Measurements from ENCODE around the gene MAP1LC3B2.

The MAP1LC3B2 gene

GRCh38 chr12:116535241-116535640, 23.9 kb upstream of the MAP1LC3B2 start:
- DNase-seq (ENCODE audit: insufficient read length, low spot score) (no peak), FAIRE-seq (no peak)
- no peak for TF ChIP-seq POLR2AphosphoS5 (IDR thresholded peaks at IDR 0.05; ENCODE audit: low read depth, low read length)

GRCh38 chr12:116537101-116537904, 21.9 kb upstream of the MAP1LC3B2 start:
- no peak for DNase-seq (ENCODE audit: insufficient read length, low spot score)
- no peak for FAIRE-seq
- TF ChIP-seq SPI1 (IDR thresholded peaks at IDR 0.05; ENCODE audit: low read depth, low read length) (peak; percentile 91), TAF1 (IDR thresholded peaks at IDR 0.05; ENCODE audit: low read depth, low read length) (no peak; the same call in 1 of the 2 replicates), POU2F2 (IDR thresholded peaks at IDR 0.05; ENCODE audit: low read depth, low read length) (peak; percentile 9)

DNA sequence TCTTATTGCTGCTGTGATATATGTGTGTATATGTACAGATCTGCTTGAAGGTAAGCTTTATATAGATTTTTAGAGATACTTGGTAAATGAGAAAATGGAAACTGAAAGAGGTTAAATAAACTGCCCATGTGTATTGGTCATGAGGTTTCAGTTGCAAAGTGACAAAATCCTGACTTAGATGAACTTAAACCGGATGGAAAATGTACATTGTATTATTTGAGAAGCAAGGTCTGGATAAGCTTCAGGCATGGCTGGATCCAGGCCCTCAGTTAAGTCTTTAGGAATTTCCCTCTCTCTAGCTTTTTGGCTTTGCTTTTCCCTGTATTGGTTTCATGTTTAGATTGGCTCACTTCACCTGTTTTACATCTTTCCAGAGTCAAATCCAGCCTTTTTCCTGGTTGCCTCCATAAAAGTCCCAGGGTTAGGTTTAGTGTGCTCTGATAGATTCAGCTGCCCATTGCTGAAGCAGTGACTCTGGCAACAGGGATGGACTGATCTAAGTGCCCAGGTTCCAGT, 21.0 kb upstream of the MAP1LC3B2 start:
- TF ChIP-seq SPI1 (IDR thresholded peaks at IDR 0.05; ENCODE audit: low read depth, low read length) = no peak
- TF ChIP-seq POLR2A (IDR thresholded peaks at IDR 0.05; ENCODE audit: low read depth, low read length) = no peak
- peak; percentile 88 for TF ChIP-seq PAX5 (IDR thresholded peaks at IDR 0.05; ENCODE audit: insufficient read depth, low read length, severe bottlenecking)
- TF ChIP-seq POLR2AphosphoS5 (IDR thresholded peaks at IDR 0.05; ENCODE audit: low read depth, low read length) = no peak
- TF ChIP-seq POU2F2 (IDR thresholded peaks at IDR 0.05; ENCODE audit: low read depth, low read length) = no peak

DNA sequence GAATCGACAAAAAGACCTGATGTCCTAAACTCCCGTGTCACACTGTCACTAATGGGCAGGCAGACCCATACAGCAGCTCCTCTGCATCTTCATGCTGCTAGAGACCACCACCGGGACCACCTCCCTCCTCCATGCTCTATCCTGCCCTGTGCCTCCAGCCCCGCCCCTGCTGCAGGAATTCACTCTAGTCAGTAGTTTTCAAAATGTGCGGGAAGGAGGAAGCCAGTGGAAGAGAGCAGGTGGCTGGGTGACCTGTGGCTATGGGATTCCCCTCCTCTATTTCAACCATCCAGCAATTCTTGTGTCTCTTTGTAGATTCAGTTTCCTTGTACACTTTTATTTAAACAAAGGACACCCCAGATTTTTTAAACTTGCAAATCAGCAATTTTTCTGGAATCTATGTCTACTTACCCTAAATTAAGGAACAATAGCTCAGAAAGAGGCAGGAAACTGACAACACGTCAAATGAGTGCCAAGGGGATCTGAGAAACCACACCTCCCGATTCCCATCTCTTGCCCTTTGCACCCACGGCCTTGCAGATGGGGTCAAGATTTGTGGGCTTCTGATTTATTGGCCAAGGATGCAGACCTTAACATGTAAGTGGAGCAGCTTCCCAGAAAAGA, 20.4 kb upstream of the MAP1LC3B2 start:
- DNase-seq (ENCODE audit: insufficient read length, low spot score) = no peak
- no peak for FAIRE-seq
- TF ChIP-seq POLR2A (IDR thresholded peaks at IDR 0.05; ENCODE audit: low read depth, low read length) = no peak
- no peak for TF ChIP-seq POLR2AphosphoS5 (IDR thresholded peaks at IDR 0.05; ENCODE audit: low read depth, low read length)
- no peak for TF ChIP-seq PAX5 (IDR thresholded peaks at IDR 0.05; ENCODE audit: insufficient read depth, low read length, severe bottlenecking)
- no peak for TF ChIP-seq TAF1 (IDR thresholded peaks at IDR 0.05; ENCODE audit: low read depth, low read length)
- no peak for TF ChIP-seq POU2F2 (IDR thresholded peaks at IDR 0.05; ENCODE audit: low read depth, low read length)
- no peak for TF ChIP-seq SPI1 (IDR thresholded peaks at IDR 0.05; ENCODE audit: low read depth, low read length)

More for the DNA sequence above, 21.0 kb upstream of the MAP1LC3B2 start:
- DNase-seq (ENCODE audit: insufficient read length, low spot score) (no peak), FAIRE-seq (peak; percentile 67)

GRCh38 chr12:116539361-116539771, 19.8 kb upstream of the MAP1LC3B2 start:
- DNase-seq (ENCODE audit: insufficient read length, low spot score) (no peak), FAIRE-seq (no peak)
- no peak for TF ChIP-seq POLR2A (IDR thresholded peaks at IDR 0.05; ENCODE audit: low read depth, low read length)
- no peak for TF ChIP-seq TAF1 (IDR thresholded peaks at IDR 0.05; ENCODE audit: low read depth, low read length)
- TF ChIP-seq POU2F2 (IDR thresholded peaks at IDR 0.05; ENCODE audit: low read depth, low read length) = no peak
- no peak for TF ChIP-seq SPI1 (IDR thresholded peaks at IDR 0.05; ENCODE audit: low read depth, low read length)
- no peak for TF ChIP-seq POLR2AphosphoS5 (IDR thresholded peaks at IDR 0.05; ENCODE audit: low read depth, low read length)
- TF ChIP-seq PAX5 (IDR thresholded peaks at IDR 0.05; ENCODE audit: insufficient read depth, low read length, severe bottlenecking) = no peak

DNA sequence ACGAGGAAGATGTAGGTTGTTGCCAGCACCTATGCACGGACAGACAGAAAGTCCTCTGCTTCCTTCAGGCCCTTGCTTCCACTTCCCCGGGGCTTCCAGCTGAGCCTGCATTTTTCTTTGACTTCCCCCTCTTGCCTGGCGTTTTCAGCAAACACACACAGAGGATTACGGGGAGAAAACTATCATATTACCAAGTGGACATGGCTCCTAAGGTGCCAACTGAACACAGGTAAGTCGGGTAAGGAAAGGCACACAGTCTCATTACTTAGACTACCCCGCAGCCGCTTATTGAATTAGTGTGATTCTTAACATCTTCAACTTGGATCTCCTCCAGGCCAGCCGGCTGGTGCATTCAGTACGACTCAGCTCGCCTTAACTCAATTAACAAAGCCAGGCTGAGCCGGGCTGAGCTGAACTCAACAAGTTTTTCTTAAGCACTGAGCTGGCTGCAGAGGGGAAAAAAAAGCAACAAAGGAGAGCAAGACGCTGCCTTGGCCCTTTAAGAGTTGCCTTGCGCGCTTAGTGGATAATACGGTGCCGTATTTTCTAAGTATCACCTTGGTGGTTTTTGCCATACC, 19.2 kb upstream of the MAP1LC3B2 start:
- DNase-seq (ENCODE audit: insufficient read length, low spot score) = no peak

GRCh38 chr12:116540622-116541152, 18.5 kb upstream of the MAP1LC3B2 start:
- DNase-seq (ENCODE audit: insufficient read length, low spot score) (no peak), FAIRE-seq (no peak)
- TF ChIP-seq SPI1 (IDR thresholded peaks at IDR 0.05; ENCODE audit: low read depth, low read length) = no peak
- no peak for TF ChIP-seq PAX5 (IDR thresholded peaks at IDR 0.05; ENCODE audit: insufficient read depth, low read length, severe bottlenecking)
- no peak for TF ChIP-seq TAF1 (IDR thresholded peaks at IDR 0.05; ENCODE audit: low read depth, low read length)
- no peak for TF ChIP-seq POLR2A (IDR thresholded peaks at IDR 0.05; ENCODE audit: low read depth, low read length)
- no peak for TF ChIP-seq POU2F2 (IDR thresholded peaks at IDR 0.05; ENCODE audit: low read depth, low read length)
- no peak for TF ChIP-seq POLR2AphosphoS5 (IDR thresholded peaks at IDR 0.05; ENCODE audit: low read depth, low read length)

More for the DNA sequence above, 19.2 kb upstream of the MAP1LC3B2 start:
- FAIRE-seq = no peak
- TF ChIP-seq POLR2A (IDR thresholded peaks at IDR 0.05; ENCODE audit: low read depth, low read length) (no peak), SPI1 (IDR thresholded peaks at IDR 0.05; ENCODE audit: low read depth, low read length) (no peak), POU2F2 (IDR thresholded peaks at IDR 0.05; ENCODE audit: low read depth, low read length) (no peak), POLR2AphosphoS5 (IDR thresholded peaks at IDR 0.05; ENCODE audit: low read depth, low read length) (no peak), TAF1 (IDR thresholded peaks at IDR 0.05; ENCODE audit: low read depth, low read length) (no peak), PAX5 (IDR thresholded peaks at IDR 0.05; ENCODE audit: insufficient read depth, low read length, severe bottlenecking) (no peak)

GRCh38 chr12:116541547-116542344, 17.4 kb upstream of the MAP1LC3B2 start:
- TF ChIP-seq PAX5 (IDR thresholded peaks at IDR 0.05; ENCODE audit: insufficient read depth, low read length, severe bottlenecking) (no peak), POU2F2 (IDR thresholded peaks at IDR 0.05; ENCODE audit: low read depth, low read length) (no peak), SPI1 (IDR thresholded peaks at IDR 0.05; ENCODE audit: low read depth, low read length) (no peak), TAF1 (IDR thresholded peaks at IDR 0.05; ENCODE audit: low read depth, low read length) (no peak), POLR2AphosphoS5 (IDR thresholded peaks at IDR 0.05; ENCODE audit: low read depth, low read length) (no peak), POLR2A (IDR thresholded peaks at IDR 0.05; ENCODE audit: low read depth, low read length) (no peak)
- DNase-seq (ENCODE audit: insufficient read length, low spot score) (no peak), FAIRE-seq (no peak)

All from GM12891 (cell line).